ENCODE results near the gene ZNF185.

ZNF185 gene

GRCh38 chrX:152926279-152926678 lies 28.4 kb downstream of the ZNF185 start:
- TF ChIP-seq CTCF (IDR thresholded peaks at IDR 0.05; ENCODE audit: low read depth, low read length, missing control alignments): peak; percentile 53
- no peak for DNase-seq (ENCODE audit: low read depth)
- H3K4me3 ChIP-seq (ENCODE audit: low read depth, low read length): no peak overlapping the region

- no peak for DNase-seq (ENCODE audit: low read depth)
- TF ChIP-seq CTCF (IDR thresholded peaks at IDR 0.05; ENCODE audit: low read depth, low read length, missing control alignments): no peak
- no peak overlapping the region for H3K4me3 ChIP-seq (ENCODE audit: low read depth, low read length)
Observed at GRCh38 chrX:152926923-152927322, 29.1 kb downstream of the ZNF185 start.

GRCh38 chrX:152927858-152928760 lies 30.2 kb downstream of the ZNF185 start:
- no peak for DNase-seq (ENCODE audit: low read depth)
- H3K4me3 ChIP-seq (ENCODE audit: low read depth, low read length): no peak overlapping the region
- no peak for TF ChIP-seq CTCF (IDR thresholded peaks at IDR 0.05; ENCODE audit: low read depth, low read length, missing control alignments)

GRCh38 chrX:152928761-152929400 lies 31.0 kb downstream of the ZNF185 start:
- no peak for DNase-seq (ENCODE audit: low read depth)
- TF ChIP-seq CTCF (IDR thresholded peaks at IDR 0.05; ENCODE audit: low read depth, low read length, missing control alignments): no peak
- H3K4me3 ChIP-seq (ENCODE audit: low read depth, low read length): no peak overlapping the region

GRCh38 chrX:152929898-152930297 lies 32.0 kb downstream of the ZNF185 start:
- no peak for DNase-seq (ENCODE audit: low read depth)
- no peak overlapping the region for H3K4me3 ChIP-seq (ENCODE audit: low read depth, low read length)
- TF ChIP-seq CTCF (IDR thresholded peaks at IDR 0.05; ENCODE audit: low read depth, low read length, missing control alignments): no peak

- DNase-seq (ENCODE audit: low read depth): no peak
- no peak for TF ChIP-seq CTCF (IDR thresholded peaks at IDR 0.05; ENCODE audit: low read depth, low read length, missing control alignments)
- no peak overlapping the region for H3K4me3 ChIP-seq (ENCODE audit: low read depth, low read length)
Observed at GRCh38 chrX:152930516-152930915, 32.6 kb downstream of the ZNF185 start.

All from GM12864 (cell line).